OCI-LY1 (cell line): ENCODE results near the gene RNF168.
"Not testable (repeated sequence)": the region's sequence is repeated elsewhere in the genome, so short reads cannot be mapped to it uniquely, and the experiment has no call there.

ENCODE experiments used
- H2AFZ ChIP-seq: fragments of 200-600 bp; sonication (generic), shearing (Covaris generic); 2 replicates; pipeline ENCODE4 v1.6.0; 2014; ENCODE audit warnings: antibody characterized with exemption, mild to moderate bottlenecking, low read length
- H3F3A ChIP-seq: fragments of 200-600 bp; sonication (generic), shearing (Covaris generic); 2 replicates; pipeline ENCODE4 v1.6.0; 2014; ENCODE audit warnings: mild to moderate bottlenecking, antibody characterized with exemption, low read length, moderate library complexity; ENCODE audit not compliant: insufficient read depth
- H3K27ac ChIP-seq: fragments of 200-600 bp; sonication (generic); 2 replicates; pipeline ENCODE4 v1.5.1; 2014; ENCODE audit warnings: low read length, mixed run types, mild to moderate bottlenecking, low read depth; ENCODE audit not compliant: poor library complexity, severe bottlenecking
- H3K27me3 ChIP-seq: fragments of 200-600 bp; sonication (generic); 2 replicates; pipeline ENCODE4 v1.6.0; 2014; ENCODE audit warnings: antibody characterized with exemption, mild to moderate bottlenecking, low read length, moderate library complexity; ENCODE audit not compliant: insufficient read depth
- H3K36me3 ChIP-seq: fragments of 200-600 bp; sonication (generic); 2 replicates; pipeline ENCODE4 v1.6.1; 2014; ENCODE audit warnings: mild to moderate bottlenecking, antibody characterized with exemption, low read length, moderate library complexity, mixed read lengths; ENCODE audit not compliant: insufficient read depth
- H3K4me1 ChIP-seq: fragments of 200-600 bp; sonication (generic); 2 replicates; pipeline ENCODE4 v1.5.1; 2014; ENCODE audit warnings: mild to moderate bottlenecking, low read length, moderate library complexity; ENCODE audit not compliant: insufficient read depth, severe bottlenecking
- H3K4me2 ChIP-seq: fragments of 200-600 bp; sonication (generic), shearing (Covaris generic); 2 replicates; pipeline ENCODE4 v1.6.1; 2014; ENCODE audit warnings: low read length
- H3K4me3 ChIP-seq: fragments of 200-600 bp; sonication (generic); 2 replicates; pipeline ENCODE4 v1.5.1; 2014; ENCODE audit warnings: low read length, low read depth, mild to moderate bottlenecking, mixed read lengths; ENCODE audit not compliant: poor library complexity, severe bottlenecking
- H3K79me2 ChIP-seq: fragments of 200-600 bp; shearing (Covaris generic); 2 replicates; pipeline ENCODE4 v1.6.1; 2016; ENCODE audit warnings: mixed run types, low read length, mixed read lengths; ENCODE audit not compliant: insufficient read depth
- H3K9ac ChIP-seq: fragments of 200-600 bp; sonication (generic), shearing (Covaris generic); 2 replicates; pipeline ENCODE4 v1.6.1; 2014; ENCODE audit warnings: mild to moderate bottlenecking, low read length, mixed read lengths
- H3K9me2 ChIP-seq: fragments of 200-600 bp; sonication (generic), shearing (Covaris generic); 2 replicates; pipeline ENCODE4 v1.6.1; 2014; ENCODE audit warnings: low read depth, mild to moderate bottlenecking, low read length, mixed read lengths
- H3K9me3 ChIP-seq: fragments of 200-600 bp; shearing (Covaris generic); 2 replicates; pipeline ENCODE4 v1.6.1; 2014; ENCODE audit warnings: low read length, mixed read lengths
- H4K20me1 ChIP-seq: fragments of 200-600 bp; sonication (generic), shearing (Covaris generic); 2 replicates; pipeline ENCODE4 v1.6.0; 2016; ENCODE audit warnings: mild to moderate bottlenecking, low read length; ENCODE audit not compliant: insufficient read depth
- CTCF ChIP-seq: fragments of 200-600 bp; sonication (generic), shearing (Covaris generic); IDR thresholded peaks from 2 replicates; pipeline ENCODE4 v1.5.1; 2017; ENCODE audit warnings: mild to moderate bottlenecking, antibody characterized with exemption, low read length, moderate library complexity, mixed read lengths
- EZH2 ChIP-seq: fragments of 200-600 bp; sonication (generic), shearing (Covaris generic); IDR thresholded peaks from 2 replicates; pipeline ENCODE4 v1.8.0; 2017; ENCODE audit warnings: borderline replicate concordance, mixed run types, mild to moderate bottlenecking, antibody characterized with exemption, low read length, moderate library complexity, mixed read lengths

The RNF168 gene

GRCh38 chr3:196506687-196507086 lies 3.1 kb upstream of the RNF168 start:
- no peak overlapping the region for H3K9ac ChIP-seq
- TF ChIP-seq EZH2 (no peak), CTCF (no peak)
- no peak overlapping the region for H3K4me2 ChIP-seq
- H3K79me2 ChIP-seq, result peaks cover 16% of the 10 kb centered on the region
- no peak overlapping the region for H3K4me3 ChIP-seq
- H3K9me2 ChIP-seq, result no peaks in the 10 kb centered on the region
- H2AFZ ChIP-seq, result no peak overlapping the region
- H4K20me1 ChIP-seq, result no peaks in the 10 kb centered on the region
- no peak overlapping the region for H3K27ac ChIP-seq
- peaks cover 8% of the 10 kb centered on the region; the same call in 1 of the 2 replicates for H3K36me3 ChIP-seq
- no peaks in the 10 kb centered on the region for H3K27me3 ChIP-seq
- peaks cover 6% of the 10 kb centered on the region for H3K4me1 ChIP-seq
- no peaks in the 10 kb centered on the region for H3F3A ChIP-seq
- H3K9me3 ChIP-seq, result peaks cover 18% of the 10 kb centered on the region

- Histone ChIP-seq H3K9ac (no peak overlapping the region), H3K79me2 (peaks cover 37% of the 10 kb centered on the region)
These were observed 988 bp upstream of the RNF168 start for GRCh38 chr3:196504556-196504955.

GRCh38 chr3:196504077-196504398 lies 470 bp upstream of the RNF168 start:
- H2AFZ ChIP-seq, H3K27me3 ChIP-seq, H3K9me2 ChIP-seq, H3F3A ChIP-seq, H4K20me1 ChIP-seq: not testable (repeated sequence)
- peak overlapping the region; percentile 35 for H3K4me2 ChIP-seq
- H3K79me2 ChIP-seq, result peaks cover 42% of the 10 kb centered on the region
- H3K27ac ChIP-seq, result peak overlapping the region; percentile 15
- peak overlapping the region; percentile 86 for H3K4me3 ChIP-seq
- peaks cover 32% of the 10 kb centered on the region for H3K36me3 ChIP-seq
- peaks cover 29% of the 10 kb centered on the region for H3K9me3 ChIP-seq
- H3K9ac ChIP-seq, result peak overlapping the region; percentile 34; the same call in 1 of the 2 replicates
- peaks cover 18% of the 10 kb centered on the region for H3K4me1 ChIP-seq

More at GRCh38 chr3:196504556-196504955, 988 bp upstream of the RNF168 start:
- no peak overlapping the region for H3K4me2 ChIP-seq
- H3K4me3 ChIP-seq, result no peak overlapping the region
- no peaks in the 10 kb centered on the region for H3F3A ChIP-seq
- H3K27ac ChIP-seq, result no peak overlapping the region
- H3K27me3 ChIP-seq, result no peaks in the 10 kb centered on the region
- peaks cover 17% of the 10 kb centered on the region for H3K4me1 ChIP-seq
- peaks cover 25% of the 10 kb centered on the region for H3K9me3 ChIP-seq
- H2AFZ ChIP-seq, result no peak overlapping the region
- H3K9me2 ChIP-seq, result no peaks in the 10 kb centered on the region
- peaks cover 27% of the 10 kb centered on the region for H3K36me3 ChIP-seq
- H4K20me1 ChIP-seq, result no peaks in the 10 kb centered on the region; the same call in 1 of the 2 replicates
- no peak for TF ChIP-seq EZH2
- no peak for TF ChIP-seq CTCF

GRCh38 chr3:196502775-196503195 lies 783 bp downstream of the RNF168 start:
- Histone ChIP-seq H3K4me1 (peaks cover 18% of the 10 kb centered on the region), H3K4me2 (peak overlapping the region; percentile 89), H3K27ac (peak overlapping the region; percentile 83), H3K9me2 (no peaks in the 10 kb centered on the region), H2AFZ (peak overlapping the region; percentile 11; the same call in 1 of the 2 replicates), H3K4me3 (peak overlapping the region; percentile 86), H4K20me1 (no peaks in the 10 kb centered on the region; the same call in 1 of the 2 replicates), H3K36me3 (peaks cover 45% of the 10 kb centered on the region), H3K9me3 (peaks cover 26% of the 10 kb centered on the region), H3K79me2 (peaks cover 55% of the 10 kb centered on the region), H3F3A (no peaks in the 10 kb centered on the region), H3K27me3 (no peaks in the 10 kb centered on the region), H3K9ac (peak overlapping the region; percentile 95)
- no peak; the same call in 1 of the 2 replicates for TF ChIP-seq CTCF
- no peak for TF ChIP-seq EZH2
